HEK293 (cell line): ENCODE data around the gene SLC25A12.

ENCODE experiments used
- CTCF ChIA-PET: fragments of 350-600 bp; formaldehyde crosslinking; extraction: SDS; loops from one replicate; lab custom pipeline; 2021; ENCODE audit warnings: antibody characterized with exemption; lab: Yijun Ruan, JAX
- POLR2A ChIA-PET: fragments of 300-600 bp; formaldehyde crosslinking; extraction: SDS; loops from one replicate; lab custom pipeline; 2020; ENCODE audit warnings: antibody characterized with exemption, inconsistent platforms; lab: Yijun Ruan, JAX
- H3K27ac ChIP-seq: fragments of 200-500 bp; sonication (Bioruptor generic); 2 replicates; pipeline ENCODE4 v1.5.1; 2014; ENCODE audit warnings: low read depth, low read length, control low read depth, inconsistent platforms; ENCODE audit errors: extremely low read depth
- H3K36me3 ChIP-seq, 2 experiments: fragments of 200-500 bp in 1 of 2; sonication (Bioruptor generic) in 1 of 2; 1 replicate in 1 of 2; 2 replicates in 1 of 2; pipeline ENCODE4 v1.5.1; 2014 to 2017; ENCODE audit warnings: inconsistent platforms in 2 of 2, low read length in 2 of 2; ENCODE audit not compliant: control insufficient read depth in 2 of 2, insufficient read depth in 1 of 2
- H3K4me1 ChIP-seq: fragments of 200-500 bp; sonication (Bioruptor generic); 2 replicates; pipeline ENCODE4 v1.5.1; 2014; ENCODE audit warnings: mild to moderate bottlenecking, low read length, inconsistent platforms; ENCODE audit not compliant: control insufficient read depth, insufficient read depth
- H3K4me3 ChIP-seq: 2 replicates; pipeline ENCODE4 v1.5.1; 2011; ENCODE audit warnings: low read depth, mild to moderate bottlenecking, control low read depth, low read length, moderate library complexity
- H3K9me3 ChIP-seq: fragments of 200-500 bp; sonication (Bioruptor generic); 2 replicates; pipeline ENCODE4 v1.5.1; 2014; ENCODE audit warnings: low read depth, low read length, inconsistent platforms; ENCODE audit not compliant: control insufficient read depth, insufficient read depth
- AEBP2 ChIP-seq: fragments of 450-650 bp; formaldehyde crosslinking; IDR thresholded peaks from 2 replicates; pipeline ENCODE4 v1.5.1; 2016; ENCODE audit warnings: missing biosample characterization, missing genetic modification characterization, borderline replicate concordance
- FEZF1 ChIP-seq: fragments of 450-650 bp; formaldehyde crosslinking; IDR thresholded peaks from 2 replicates; pipeline ENCODE4 v1.5.1; 2016; ENCODE audit warnings: missing biosample characterization, missing genetic modification characterization
- OSR2 ChIP-seq: fragments of 450-650 bp; formaldehyde crosslinking; IDR thresholded peaks from 2 replicates; pipeline ENCODE4 v1.5.1; 2016; ENCODE audit warnings: missing biosample characterization, missing genetic modification characterization
- SALL2 ChIP-seq: fragments of 450-650 bp; formaldehyde crosslinking; IDR thresholded peaks from 2 replicates; pipeline ENCODE4 v1.5.0; 2017; ENCODE audit warnings: missing biosample characterization, mild to moderate bottlenecking, missing genetic modification characterization, borderline replicate concordance
- SETDB1 ChIP-seq: IDR thresholded peaks from one replicate; pipeline ENCODE4 v1.6.1; 2017; ENCODE audit warnings: mild to moderate bottlenecking, low read length, moderate library complexity, mixed read lengths; ENCODE audit not compliant: insufficient read length
- ZFHX2 ChIP-seq: fragments of 450-650 bp; formaldehyde crosslinking; conservative IDR thresholded peaks from 2 replicates; pipeline ENCODE4 v1.5.1; 2016; ENCODE audit warnings: missing biosample characterization, missing genetic modification characterization
- ZNF223 ChIP-seq: fragments of 450-650 bp; formaldehyde crosslinking; IDR thresholded peaks from 2 replicates; pipeline ENCODE4 v1.5.1; 2016; ENCODE audit warnings: missing biosample characterization, missing genetic modification characterization
- ZNF248 ChIP-seq: fragments of 450-650 bp; formaldehyde crosslinking; IDR thresholded peaks from 2 replicates; pipeline ENCODE4 v1.5.1; 2017; ENCODE audit warnings: missing biosample characterization, missing genetic modification characterization
- ZNF311 ChIP-seq: fragments of 450-650 bp; formaldehyde crosslinking; IDR thresholded peaks from 2 replicates; pipeline ENCODE4 v1.5.1; 2017; ENCODE audit warnings: missing biosample characterization, missing genetic modification characterization, borderline replicate concordance
- ZNF366 ChIP-seq: fragments of 450-650 bp; formaldehyde crosslinking; conservative IDR thresholded peaks from 2 replicates; pipeline ENCODE4 v1.5.1; 2016; ENCODE audit warnings: missing biosample characterization, missing genetic modification characterization
- ZNF514 ChIP-seq: fragments of 450-650 bp; formaldehyde crosslinking; IDR thresholded peaks from 2 replicates; pipeline ENCODE4 v1.5.1; 2016; ENCODE audit warnings: missing biosample characterization, missing genetic modification characterization
- ZNF558 ChIP-seq: fragments of 450-650 bp; formaldehyde crosslinking; IDR thresholded peaks from 2 replicates; pipeline ENCODE4 v1.5.1; 2016; ENCODE audit warnings: missing biosample characterization, missing genetic modification characterization
- ZNF560 ChIP-seq: fragments of 450-650 bp; formaldehyde crosslinking; IDR thresholded peaks from 2 replicates; pipeline ENCODE4 v1.5.1; 2017; ENCODE audit warnings: missing biosample characterization, missing genetic modification characterization, borderline replicate concordance
- ZNF670 ChIP-seq: fragments of 450-650 bp; formaldehyde crosslinking; IDR thresholded peaks from 2 replicates; pipeline ENCODE4 v1.5.1; 2016; ENCODE audit warnings: missing biosample characterization, missing genetic modification characterization, low read depth
- ZNF692 ChIP-seq: fragments of 450-650 bp; formaldehyde crosslinking; IDR thresholded peaks from 2 replicates; pipeline ENCODE4 v1.5.1; 2016; ENCODE audit warnings: missing biosample characterization, missing genetic modification characterization
- ZNF76 ChIP-seq: fragments of 450-650 bp; formaldehyde crosslinking; IDR thresholded peaks from 2 replicates; pipeline ENCODE4; 2016; ENCODE audit warnings: low read depth, missing biosample characterization, missing genetic modification characterization, borderline replicate concordance
- ZNF837 ChIP-seq: fragments of 450-650 bp; formaldehyde crosslinking; IDR thresholded peaks from 2 replicates; pipeline ENCODE4 v1.5.1; 2016; ENCODE audit warnings: missing biosample characterization, missing genetic modification characterization
- TF ChIP-seq, protein P1 (sequence below): fragments of 450-650 bp; formaldehyde crosslinking; IDR thresholded peaks from 2 replicates; pipeline ENCODE4 v1.5.1; 2017; ENCODE audit warnings: missing biosample characterization, missing genetic modification characterization
- TF ChIP-seq, protein P2 (sequence below): fragments of 450-650 bp; formaldehyde crosslinking; IDR thresholded peaks from 2 replicates; pipeline ENCODE4 v1.5.1; 2016; ENCODE audit warnings: missing biosample characterization, missing genetic modification characterization
- TF ChIP-seq, protein P3 (sequence below): fragments of 450-650 bp; formaldehyde crosslinking; IDR thresholded peaks from 2 replicates; pipeline ENCODE4 v1.5.1; 2016; ENCODE audit warnings: missing biosample characterization, missing genetic modification characterization
- TF ChIP-seq, protein P4 (sequence below): fragments of 450-650 bp; formaldehyde crosslinking; IDR thresholded peaks from 2 replicates; pipeline ENCODE4 v1.5.1; 2016; ENCODE audit warnings: missing biosample characterization, missing genetic modification characterization

The SLC25A12 gene

GRCh38 chr2:171793691-171794678, 100.1 kb downstream of the SLC25A12 start (continued):
- TF ChIP-seq, protein P1, sequence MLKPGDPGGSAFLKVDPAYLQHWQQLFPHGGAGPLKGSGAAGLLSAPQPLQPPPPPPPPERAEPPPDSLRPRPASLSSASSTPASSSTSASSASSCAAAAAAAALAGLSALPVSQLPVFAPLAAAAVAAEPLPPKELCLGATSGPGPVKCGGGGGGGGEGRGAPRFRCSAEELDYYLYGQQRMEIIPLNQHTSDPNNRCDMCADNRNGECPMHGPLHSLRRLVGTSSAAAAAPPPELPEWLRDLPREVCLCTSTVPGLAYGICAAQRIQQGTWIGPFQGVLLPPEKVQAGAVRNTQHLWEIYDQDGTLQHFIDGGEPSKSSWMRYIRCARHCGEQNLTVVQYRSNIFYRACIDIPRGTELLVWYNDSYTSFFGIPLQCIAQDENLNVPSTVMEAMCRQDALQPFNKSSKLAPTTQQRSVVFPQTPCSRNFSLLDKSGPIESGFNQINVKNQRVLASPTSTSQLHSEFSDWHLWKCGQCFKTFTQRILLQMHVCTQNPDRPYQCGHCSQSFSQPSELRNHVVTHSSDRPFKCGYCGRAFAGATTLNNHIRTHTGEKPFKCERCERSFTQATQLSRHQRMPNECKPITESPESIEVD (tag by site-specific recombination): peak; percentile 59; the same call in 1 of the 2 replicates

GRCh38 chr2:171792886-171793580, 101.0 kb downstream of the SLC25A12 start:
- Histone ChIP-seq H3K9me3 (no peaks in the 10 kb centered on the region), H3K36me3 (peaks cover 0 to 24% of the 10 kb centered on the region in 2 experiments; a peak in 1 of 3 replicates), H3K27ac (0 out of 2 replicates have a peak overlapping the region, but pooled peaks have one; percentile 8), H3K4me1 (peaks cover 13% of the 10 kb centered on the region), H3K4me3 (no peak overlapping the region)
- ChIA-PET POLR2A (no interaction called here), CTCF (interaction anchor here (0.6 kb wide), 2 partner anchors 52 to 333 kb away, joined by 3 read pairs; no protein-coding TSS in a partner anchor)
- TF ChIP-seq, protein P1 (tag by site-specific recombination): peak; percentile 51
- TF ChIP-seq ZNF366 (tag by site-specific recombination) (no peak), FEZF1 (tag by site-specific recombination) (0 out of 2 replicates have a peak, but pooled peaks have one; percentile 27), ZNF311 (tag by site-specific recombination) (no peak), ZNF837 (tag by site-specific recombination) (no peak), SALL2 (no peak), ZNF76 (tag by site-specific recombination) (no peak), ZFHX2 (no peak), ZNF558 (tag by site-specific recombination) (no peak), ZNF670 (no peak), ZNF692 (tag by site-specific recombination) (no peak), ZNF560 (tag by site-specific recombination) (no peak), ZNF248 (tag by site-specific recombination) (no peak), SETDB1 (no peak), ZNF223 (no peak), OSR2 (tag by site-specific recombination) (peak; percentile 32; the same call in 1 of the 2 replicates), AEBP2 (tag by site-specific recombination) (no peak), ZNF514 (tag by site-specific recombination) (no peak)
- TF ChIP-seq, protein P2, sequence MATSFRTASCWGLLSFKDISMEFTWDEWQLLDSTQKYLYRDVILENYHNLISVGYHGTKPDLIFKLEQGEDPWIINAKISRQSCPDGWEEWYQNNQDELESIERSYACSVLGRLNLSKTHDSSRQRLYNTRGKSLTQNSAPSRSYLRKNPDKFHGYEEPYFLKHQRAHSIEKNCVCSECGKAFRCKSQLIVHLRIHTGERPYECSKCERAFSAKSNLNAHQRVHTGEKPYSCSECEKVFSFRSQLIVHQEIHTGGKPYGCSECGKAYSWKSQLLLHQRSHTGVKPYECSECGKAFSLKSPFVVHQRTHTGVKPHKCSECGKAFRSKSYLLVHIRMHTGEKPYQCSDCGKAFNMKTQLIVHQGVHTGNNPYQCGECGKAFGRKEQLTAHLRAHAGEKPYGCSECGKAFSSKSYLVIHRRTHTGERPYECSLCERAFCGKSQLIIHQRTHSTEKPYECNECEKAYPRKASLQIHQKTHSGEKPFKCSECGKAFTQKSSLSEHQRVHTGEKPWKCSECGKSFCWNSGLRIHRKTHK (tag by site-specific recombination): no peak
- TF ChIP-seq, protein P3, sequence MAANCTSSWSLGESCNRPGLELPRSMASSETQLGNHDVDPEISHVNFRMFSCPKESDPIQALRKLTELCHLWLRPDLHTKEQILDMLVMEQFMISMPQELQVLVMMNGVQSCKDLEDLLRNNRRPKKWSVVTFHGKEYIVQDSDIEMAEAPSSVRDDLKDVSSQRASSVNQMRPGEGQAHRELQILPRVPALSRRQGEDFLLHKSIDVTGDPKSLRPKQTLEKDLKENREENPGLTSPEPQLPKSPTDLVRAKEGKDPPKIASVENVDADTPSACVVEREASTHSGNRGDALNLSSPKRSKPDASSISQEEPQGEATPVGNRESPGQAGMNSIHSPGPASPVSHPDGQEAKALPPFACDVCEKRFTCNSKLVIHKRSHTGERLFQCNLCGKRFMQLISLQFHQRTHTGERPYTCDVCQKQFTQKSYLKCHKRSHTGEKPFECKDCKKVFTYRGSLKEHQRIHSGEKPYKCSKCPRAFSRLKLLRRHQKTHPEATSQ (tag by site-specific recombination): no peak
- TF ChIP-seq, protein P4, sequence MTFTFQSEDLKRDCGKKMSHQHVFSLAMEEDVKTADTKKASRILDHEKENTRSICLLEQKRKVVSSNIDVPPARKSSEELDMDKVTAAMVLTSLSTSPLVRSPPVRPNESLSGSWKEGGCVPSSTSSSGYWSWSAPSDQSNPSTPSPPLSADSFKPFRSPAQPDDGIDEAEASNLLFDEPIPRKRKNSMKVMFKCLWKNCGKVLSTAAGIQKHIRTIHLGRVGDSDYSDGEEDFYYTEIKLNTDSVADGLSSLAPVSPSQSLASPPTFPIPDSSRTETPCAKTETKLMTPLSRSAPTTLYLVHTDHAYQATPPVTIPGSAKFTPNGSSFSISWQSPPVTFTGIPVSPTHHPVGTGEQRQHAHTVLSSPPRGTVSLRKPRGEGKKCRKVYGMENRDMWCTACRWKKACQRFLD (tag by site-specific recombination): no peak
